Left ventricle myocardium inferior (tissue), 1 donor: ENCODE results near the gene DEPDC5. TPM values are rescaled to one million over a fixed set of nuclear protein-coding genes. Genes with fewer than 3 reads are reported as not detected.

Experiments used
- DNase-seq: peaks from one replicate; pipeline ENCODE4 v3.0.0-alpha.2; 2020
- H3K27ac ChIP-seq: fragments of 200-600 bp; replicated peaks from 2 replicates; pipeline ENCODE4 v1.8.0; 2021
- H3K27me3 ChIP-seq: fragments of 200-600 bp; 2 replicates; pipeline ENCODE4 v1.8.0; 2021; ENCODE audit warnings: low read depth
- H3K36me3 ChIP-seq: fragments of 200-600 bp; 2 replicates; pipeline ENCODE4 v1.8.0; 2021
- H3K4me1 ChIP-seq: fragments of 200-600 bp; 2 replicates; pipeline ENCODE4 v1.8.0; 2021
- H3K4me3 ChIP-seq: fragments of 200-600 bp; 2 replicates; pipeline ENCODE4 v1.8.0; 2021; ENCODE audit warnings: mild to moderate bottlenecking, moderate library complexity
- H3K9me3 ChIP-seq: fragments of 200-600 bp; replicated peaks from 2 replicates; pipeline ENCODE4 v1.8.0; 2021
- CTCF ChIP-seq: fragments of 200-600 bp; IDR thresholded peaks from 2 replicates; pipeline ENCODE4 v1.8.0; 2021; ENCODE audit warnings: antibody characterized with exemption, mild to moderate bottlenecking, borderline replicate concordance
- intact Hi-C: fragments of 100-400 bp; cut with micrococcal nuclease; formaldehyde crosslinking; loops from one replicate; pipeline ENCODE4 v1.11.0; 2022
- total RNA-seq: library from RNA; stranded (reverse); fragmentation: NEBNext Ultra II Directional; extraction: Animal tissue kit (Norgen Biotek cat#: 25700); gene quantifications from one replicate; pipeline ENCODE4 v1.2.1, GENCODE V29; 2021
- donor health status: DM: no; HTN: yes; CAD: no; lungs with severe emphysema.

DEPDC5 gene
- total RNA-seq, 1 donor from 2014 or later: 11.4 TPM

- Histone ChIP-seq H3K4me1 (no peaks in the 10 kb centered on the region), H3K9me3 (no peaks in the 10 kb centered on the region)
Observed at GRCh38 chr22:31906569-31906968, 152.8 kb downstream of the DEPDC5 start.

GRCh38 chr22:31909977-31910376 is 156.2 kb downstream of the DEPDC5 start:
- no peak for TF ChIP-seq CTCF
- intact Hi-C loops: no loop called here
- H3K36me3 ChIP-seq: peaks cover 31% of the 10 kb centered on the region

More at GRCh38 chr22:31906569-31906968, 152.8 kb downstream of the DEPDC5 start:
- Histone ChIP-seq H3K4me3 (no peak overlapping the region), H3K27me3 (no peaks in the 10 kb centered on the region), H3K36me3 (peaks cover 41% of the 10 kb centered on the region), H3K27ac (no peak overlapping the region)
- intact Hi-C loops: no loop called here
- DNase-seq: no peak
- TF ChIP-seq CTCF: no peak

GRCh38 chr22:31911565-31912406 is 158.0 kb downstream of the DEPDC5 start:
- DNase-seq: no peak
- no peaks in the 10 kb centered on the region for H3K27me3 ChIP-seq
- intact Hi-C loops: no loop called here
- H3K36me3 ChIP-seq: peaks cover 19% of the 10 kb centered on the region
- H3K27ac ChIP-seq: no peak overlapping the region
- no peaks in the 10 kb centered on the region for H3K9me3 ChIP-seq
- no peaks in the 10 kb centered on the region for H3K4me1 ChIP-seq
- no peak overlapping the region for H3K4me3 ChIP-seq
- TF ChIP-seq CTCF: no peak

More at GRCh38 chr22:31909977-31910376, 156.2 kb downstream of the DEPDC5 start:
- H3K4me3 ChIP-seq: no peak overlapping the region
- H3K27ac ChIP-seq: no peak overlapping the region
- H3K27me3 ChIP-seq: no peaks in the 10 kb centered on the region
- DNase-seq: no peak
- H3K9me3 ChIP-seq: no peaks in the 10 kb centered on the region
- H3K4me1 ChIP-seq: no peaks in the 10 kb centered on the region

GRCh38 chr22:31912407-31912743 is 158.6 kb downstream of the DEPDC5 start:
- TF ChIP-seq CTCF: no peak
- Histone ChIP-seq H3K9me3 (no peaks in the 10 kb centered on the region), H3K27me3 (no peaks in the 10 kb centered on the region), H3K4me3 (no peak overlapping the region), H3K4me1 (no peaks in the 10 kb centered on the region), H3K36me3 (peaks cover 13% of the 10 kb centered on the region), H3K27ac (no peak overlapping the region)
- intact Hi-C loops: no loop called here
- DNase-seq: no peak

GRCh38 chr22:31915586-31915985 is 161.8 kb downstream of the DEPDC5 start:
- no peak for DNase-seq
- no peak for TF ChIP-seq CTCF
- H3K4me3 ChIP-seq: no peak overlapping the region
- intact Hi-C loops: no loop called here
- H3K36me3 ChIP-seq: peaks cover 3% of the 10 kb centered on the region
- peaks cover 6% of the 10 kb centered on the region for H3K4me1 ChIP-seq
- H3K9me3 ChIP-seq: no peaks in the 10 kb centered on the region
- H3K27me3 ChIP-seq: no peaks in the 10 kb centered on the region
- no peak overlapping the region for H3K27ac ChIP-seq
